CD4-positive, alpha-beta T cell (primary cell): ENCODE results near the gene SLC23A2. TPM values are rescaled to one million over a fixed set of nuclear protein-coding genes. Genes with fewer than 3 reads are reported as not detected.

Source experiments
- ATAC-seq: fragments of 200-7000 bp; cut with Tn5 transposase; one replicate; pipeline ENCODE4 v1.10.0; 2022; ENCODE audit warnings: mild to moderate bottlenecking; ENCODE audit not compliant: poor library complexity
- CTCF ChIA-PET: fragments of 350-600 bp; sonication (Branson Sonifier 250); formaldehyde crosslinking; loops from one replicate; lab custom pipeline; 2021; ENCODE audit warnings: antibody characterized with exemption, inconsistent platforms; lab: Charles Lee
- POLR2A ChIA-PET: fragments of 350-600 bp; sonication (Branson Sonifier 250); formaldehyde crosslinking; loops from one replicate; lab custom pipeline; 2021; ENCODE audit warnings: antibody characterized with exemption, inconsistent platforms; lab: Charles Lee
- DNase-seq, 14 experiments: peaks; one replicate each; pipeline ENCODE4 v3.0.0-alpha.2; 2013 to 2020; ENCODE audit warnings: mixed read lengths in 2 of 14
- H3K27ac ChIP-seq, 2 donors: one replicate each; pipeline versions ENCODE4 v1.5.1 to v1.7.0; 2013; ENCODE audit warnings: low read length in 2 of 2, low read depth in 1 of 2, mild to moderate bottlenecking in 1 of 2
- H3K27me3 ChIP-seq, 2 experiments: 1 replicate in 1 of 2; 2 replicates in 1 of 2; pipeline versions ENCODE4 v1.6.1 to v1.7.0; 2013; ENCODE audit warnings: low read length in 2 of 2, control low read depth in 1 of 2, mild to moderate bottlenecking in 1 of 2, moderate library complexity in 1 of 2; ENCODE audit not compliant: insufficient read depth in 2 of 2, control insufficient read depth in 1 of 2
- H3K36me3 ChIP-seq: one replicate; pipeline ENCODE4 v1.6.1; 2013; ENCODE audit warnings: low read length, control low read depth; ENCODE audit not compliant: insufficient read depth
- H3K4me1 ChIP-seq: one replicate; pipeline ENCODE4 v1.6.1; 2013; ENCODE audit warnings: low read length, control low read depth; ENCODE audit not compliant: insufficient read depth
- H3K4me3 ChIP-seq: one replicate; pipeline ENCODE4 v1.5.1; 2013; ENCODE audit warnings: mild to moderate bottlenecking, low read length, moderate library complexity
- H3K9me3 ChIP-seq, 2 experiments: 1 replicate in 1 of 2; 2 replicates in 1 of 2; pipeline versions ENCODE4 v1.6.1 to v1.7.0; 2013; ENCODE audit warnings: low read length in 2 of 2, mild to moderate bottlenecking in 2 of 2, control low read depth in 1 of 2, moderate library complexity in 1 of 2; ENCODE audit not compliant: control insufficient read depth in 1 of 2, insufficient read depth in 1 of 2
- H3K27ac Mint-ChIP-seq: one replicate; pipeline ENCODE4 v1.8.0; 2020; ENCODE audit warnings: mixed read lengths
- H3K27me3 Mint-ChIP-seq: one replicate; pipeline ENCODE4 v1.8.0; 2021; ENCODE audit warnings: mixed read lengths
- H3K36me3 Mint-ChIP-seq: one replicate; pipeline ENCODE4 v1.8.0; 2021; ENCODE audit warnings: low read depth, mixed read lengths
- H3K4me1 Mint-ChIP-seq: one replicate; pipeline ENCODE4 v1.8.0; 2021; ENCODE audit warnings: low read depth, mixed read lengths
- H3K4me3 Mint-ChIP-seq: one replicate; pipeline ENCODE4 v1.8.0; 2020; ENCODE audit warnings: mild to moderate bottlenecking, mixed read lengths
- H3K9me3 Mint-ChIP-seq: one replicate; pipeline ENCODE4 v1.8.0; 2020; ENCODE audit warnings: mixed read lengths
- intact Hi-C, 2 experiments: fragments of 100-400 bp; cut with DNase I in 1 of 2; cut with micrococcal nuclease in 1 of 2; formaldehyde crosslinking; loops; one replicate each; pipeline versions ENCODE4 v1.15.1 to v1.9.0; 2023 to 2025; cut with DNase I, micrococcal nuclease
- total RNA-seq, 174 experiments: library from RNA in 2 of 174; stranded (reverse) in 2 of 174; gene quantifications; one replicate each; pipeline ENCODE4 v1.2.3 and lab custom pipeline; 2021 to 2026
- TF ChIP-seq, protein P1 (sequence below): fragments of 200-600 bp; IDR thresholded peaks from one replicate; pipeline ENCODE4 v1.8.0; 2022; ENCODE audit warnings: antibody characterized with exemption, mild to moderate bottlenecking

The SLC23A2 gene
- total RNA-seq, 2 experiments from 2014 or later = 22.8 to 23.0 TPM

DNA sequence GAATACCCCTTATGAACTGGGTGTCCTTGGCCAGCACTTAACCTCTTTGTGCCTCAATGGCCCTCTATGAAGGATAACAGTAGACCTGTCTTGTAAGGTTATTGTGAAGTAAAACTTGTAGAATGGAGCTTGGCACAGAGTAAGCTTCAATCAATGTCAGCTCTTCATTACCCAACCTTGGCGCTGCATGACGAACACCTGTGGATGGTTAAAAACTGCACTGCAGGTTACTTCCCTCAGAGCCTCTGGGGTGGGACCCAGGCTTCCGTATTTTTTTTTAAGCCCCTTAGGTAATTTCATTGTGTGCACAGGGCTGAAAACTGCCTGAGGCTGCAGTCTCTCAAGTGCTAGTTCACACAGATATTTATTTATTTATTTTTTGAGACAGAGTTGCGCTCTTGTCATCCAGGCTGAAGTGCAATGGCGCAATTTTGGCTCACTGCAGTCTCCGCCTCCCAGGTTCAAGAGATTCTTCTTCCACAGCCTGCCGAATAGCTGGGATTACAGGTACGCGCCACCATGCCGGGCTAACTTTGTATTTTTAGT, 42.8 kb upstream of the SLC23A2 start:
- CTCF ChIA-PET = no interaction called here
- no peak overlapping the region for H3K4me3 Mint-ChIP-seq
- ATAC-seq = no peak
- H3K36me3 Mint-ChIP-seq = no peaks in the 10 kb centered on the region
- no peak overlapping the region for H3K27ac ChIP-seq
- H3K4me3 ChIP-seq = no peak overlapping the region
- H3K27me3 ChIP-seq = no peaks in the 10 kb centered on the region
- no peaks in the 10 kb centered on the region for H3K4me1 ChIP-seq
- intact Hi-C loops = no loop called here
- H3K4me1 Mint-ChIP-seq = no peaks in the 10 kb centered on the region
- no peak for DNase-seq
- POLR2A ChIA-PET = no interaction called here
- no peak overlapping the region for H3K27ac Mint-ChIP-seq
- TF ChIP-seq, protein P1, sequence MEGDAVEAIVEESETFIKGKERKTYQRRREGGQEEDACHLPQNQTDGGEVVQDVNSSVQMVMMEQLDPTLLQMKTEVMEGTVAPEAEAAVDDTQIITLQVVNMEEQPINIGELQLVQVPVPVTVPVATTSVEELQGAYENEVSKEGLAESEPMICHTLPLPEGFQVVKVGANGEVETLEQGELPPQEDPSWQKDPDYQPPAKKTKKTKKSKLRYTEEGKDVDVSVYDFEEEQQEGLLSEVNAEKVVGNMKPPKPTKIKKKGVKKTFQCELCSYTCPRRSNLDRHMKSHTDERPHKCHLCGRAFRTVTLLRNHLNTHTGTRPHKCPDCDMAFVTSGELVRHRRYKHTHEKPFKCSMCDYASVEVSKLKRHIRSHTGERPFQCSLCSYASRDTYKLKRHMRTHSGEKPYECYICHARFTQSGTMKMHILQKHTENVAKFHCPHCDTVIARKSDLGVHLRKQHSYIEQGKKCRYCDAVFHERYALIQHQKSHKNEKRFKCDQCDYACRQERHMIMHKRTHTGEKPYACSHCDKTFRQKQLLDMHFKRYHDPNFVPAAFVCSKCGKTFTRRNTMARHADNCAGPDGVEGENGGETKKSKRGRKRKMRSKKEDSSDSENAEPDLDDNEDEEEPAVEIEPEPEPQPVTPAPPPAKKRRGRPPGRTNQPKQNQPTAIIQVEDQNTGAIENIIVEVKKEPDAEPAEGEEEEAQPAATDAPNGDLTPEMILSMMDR = no peak
- H3K27me3 Mint-ChIP-seq = peaks cover 4% of the 10 kb centered on the region
- H3K36me3 ChIP-seq = no peaks in the 10 kb centered on the region
- no peaks in the 10 kb centered on the region for H3K9me3 ChIP-seq
- no peaks in the 10 kb centered on the region for H3K9me3 Mint-ChIP-seq

- Histone ChIP-seq H3K36me3 (no peaks in the 10 kb centered on the region), H3K27me3 (no peaks in the 10 kb centered on the region), H3K9me3 (no peaks in the 10 kb centered on the region), H3K4me3 (no peak overlapping the region), H3K4me1 (no peaks in the 10 kb centered on the region), H3K27ac (no peak overlapping the region)
- ATAC-seq = no peak
- TF ChIP-seq, protein P1 = no peak
- CTCF ChIA-PET = no interaction called here
- POLR2A ChIA-PET = no interaction called here
- H3K9me3 Mint-ChIP-seq = no peaks in the 10 kb centered on the region
- H3K36me3 Mint-ChIP-seq = no peaks in the 10 kb centered on the region
- intact Hi-C loops = no loop called here
- DNase-seq = no peak
- H3K27me3 Mint-ChIP-seq = peaks cover 4% of the 10 kb centered on the region
- no peaks in the 10 kb centered on the region for H3K4me1 Mint-ChIP-seq
- H3K4me3 Mint-ChIP-seq = no peak overlapping the region
- H3K27ac Mint-ChIP-seq = no peak overlapping the region
Observed at GRCh38 chr20:5041433-5041832, 40.1 kb upstream of the SLC23A2 start.

DNA sequence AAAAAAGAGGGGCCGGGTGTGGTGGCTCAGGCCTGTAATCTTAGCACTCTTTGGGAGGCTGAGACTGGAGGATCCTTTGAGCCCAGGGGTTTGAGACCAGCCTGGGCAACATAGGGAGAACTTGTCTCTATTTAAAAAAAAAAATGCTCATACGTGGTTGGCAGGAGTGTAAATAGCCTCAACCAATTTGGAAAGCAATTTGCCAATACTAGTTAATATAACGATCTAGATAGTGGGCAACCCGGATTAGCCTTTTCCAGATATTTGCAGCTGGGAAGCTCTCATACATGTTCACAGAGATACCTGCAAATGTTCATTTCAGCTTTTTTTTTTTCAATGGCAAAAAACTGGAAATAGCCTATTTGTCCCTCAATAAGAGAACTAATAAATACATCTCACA, 39.0 kb upstream of the SLC23A2 start:
- DNase-seq = no peak
- CTCF ChIA-PET = no interaction called here
- no peak overlapping the region for H3K4me3 Mint-ChIP-seq

More for the DNA sequence above, 39.0 kb upstream of the SLC23A2 start:
- Mint-ChIP-seq H3K4me1 (no peaks in the 10 kb centered on the region), H3K27ac (no peak overlapping the region), H3K27me3 (no peaks in the 10 kb centered on the region), H3K9me3 (no peaks in the 10 kb centered on the region), H3K36me3 (no peaks in the 10 kb centered on the region)
- Histone ChIP-seq H3K27ac (no peak overlapping the region), H3K4me1 (no peaks in the 10 kb centered on the region), H3K36me3 (no peaks in the 10 kb centered on the region), H3K4me3 (no peak overlapping the region), H3K27me3 (no peaks in the 10 kb centered on the region), H3K9me3 (no peaks in the 10 kb centered on the region)
- TF ChIP-seq, protein P1 = no peak
- no peak for ATAC-seq
- POLR2A ChIA-PET = interaction anchor here (0.6 kb wide), 1 partner anchor 320 kb away, joined by 3 read pairs; no protein-coding TSS in a partner anchor
- intact Hi-C loops = no loop called here
